ENCODE measurements around the gene TRAF3IP1. TPM values are rescaled to one million over a fixed set of nuclear protein-coding genes. Genes with fewer than 3 reads are reported as not detected.
"Not testable (repeated sequence)": the region's sequence is repeated elsewhere in the genome, so short reads cannot be mapped to it uniquely, and the experiment has no call there.

TRAF3IP1 gene
- total and polyA plus RNA-seq, 12 donors, result 4.0 to 20.4 (median 10.4) TPM

GRCh38 chr2:238399094-238399493 lies 78.8 kb downstream of the TRAF3IP1 start:
- 84 to 85% methylated on average over 2 of the region's 2 CpGs for WGBS, 2 donors
- no peak overlapping the region for H3K4me3 ChIP-seq
- no peaks in the 10 kb centered on the region for H3K27me3 ChIP-seq
- H3K27ac ChIP-seq, result no peak overlapping the region
- H3K4me1 ChIP-seq, result no peaks in the 10 kb centered on the region
- no peaks in the 10 kb centered on the region for H3K9me3 ChIP-seq
- TF ChIP-seq CTCF (IDR thresholded peaks at IDR 0.05), result no peak
- ATAC-seq (no peak), DNase-seq (no peak)
- intact Hi-C loops (cut with DNase I), result loop anchor here in 1 of 10 donors (10.0 kb wide), 1 partner anchor 46 kb away; no protein-coding TSS in a partner anchor
- peaks cover 0 to 54% (median 8%) of the 10 kb centered on the region in 9 donors for H3K36me3 ChIP-seq

GRCh38 chr2:238401551-238401950 lies 81.2 kb downstream of the TRAF3IP1 start:
- 90 to 96% methylated on average over 8 of the region's 8 CpGs for WGBS, 2 donors
- TF ChIP-seq CTCF (IDR thresholded peaks at IDR 0.05), result no peak

GRCh38 chr2:238403632-238404405 lies 83.5 kb downstream of the TRAF3IP1 start:
- DNase-seq (no peak), ATAC-seq (no peak)
- TF ChIP-seq CTCF (IDR thresholded peaks at IDR 0.05), result no peak
- no peak overlapping the region for H3K4me3 ChIP-seq
- peaks cover 0 to 8% (median 0%) of the 10 kb centered on the region in 9 donors for H3K4me1 ChIP-seq
- no peaks in the 10 kb centered on the region for H3K27me3 ChIP-seq
- no peak overlapping the region for H3K27ac ChIP-seq
- H3K9me3 ChIP-seq, result no peaks in the 10 kb centered on the region
- intact Hi-C loops (cut with DNase I), result no loop called here
- peaks cover 0 to 50% (median 5%) of the 10 kb centered on the region in 9 donors for H3K36me3 ChIP-seq
- WGBS, 2 donors, result 94 to 96% methylated on average over 21 of the region's 21 CpGs

More at GRCh38 chr2:238401551-238401950, 81.2 kb downstream of the TRAF3IP1 start:
- H3K9me3 ChIP-seq, result no peaks in the 10 kb centered on the region
- intact Hi-C loops (cut with DNase I), result no loop called here
- ATAC-seq, result no peak
- no peak overlapping the region for H3K4me3 ChIP-seq
- H3K27me3 ChIP-seq, result no peaks in the 10 kb centered on the region
- no peak overlapping the region for H3K27ac ChIP-seq
- no peaks in the 10 kb centered on the region for H3K4me1 ChIP-seq
- H3K36me3 ChIP-seq, result peaks cover 0 to 55% (median 8%) of the 10 kb centered on the region in 9 donors
- DNase-seq, result no peak

- peaks cover 0 to 9% (median 0%) of the 10 kb centered on the region in 9 donors for H3K4me1 ChIP-seq
Observed at GRCh38 chr2:238404406-238405216, 84.3 kb downstream of the TRAF3IP1 start.

GRCh38 chr2:238405217-238405555 lies 84.9 kb downstream of the TRAF3IP1 start:
- H3K4me1 ChIP-seq; H3K27ac ChIP-seq; H3K27me3 ChIP-seq; H3K4me3 ChIP-seq; H3K9me3 ChIP-seq; DNase-seq; ATAC-seq; intact Hi-C loops (cut with DNase I): not testable (repeated sequence)
- 93 to 94% methylated on average over 4 of the region's 4 CpGs for WGBS, 2 donors
- peaks cover 0 to 36% (median 0%) of the 10 kb centered on the region in 9 donors for H3K36me3 ChIP-seq

More at GRCh38 chr2:238404406-238405216, 84.3 kb downstream of the TRAF3IP1 start:
- no peaks in the 10 kb centered on the region for H3K27me3 ChIP-seq
- H3K27ac ChIP-seq, result no peak overlapping the region
- 90 to 93% methylated on average over 19 of the region's 19 CpGs for WGBS, 2 donors
- intact Hi-C loops (cut with DNase I), result no loop called here
- H3K9me3 ChIP-seq, result no peaks in the 10 kb centered on the region
- ATAC-seq, result peak in 1 of 8 donors; percentile 16
- no peak for DNase-seq
- no peak for TF ChIP-seq CTCF (IDR thresholded peaks at IDR 0.05)
- H3K36me3 ChIP-seq, result peaks cover 0 to 42% (median 2%) of the 10 kb centered on the region in 9 donors
- no peak overlapping the region for H3K4me3 ChIP-seq
